ENCODE results near the gene ROR2. TPM values are rescaled to one million over a fixed set of nuclear protein-coding genes. Genes with fewer than 3 reads are reported as not detected.

The ROR2 gene
- total RNA-seq, 3 donors from 2014 or later, result 0.10 to 0.16 (median 0.11) TPM

GRCh38 chr9:91714874-91715615 is 235.0 kb downstream of the ROR2 start:
- H3K36me3 Mint-ChIP-seq (ENCODE audit: insufficient read depth), result no peaks in the 10 kb centered on the region
- no peak overlapping the region for H3K4me3 Mint-ChIP-seq
- H3K27me3 Mint-ChIP-seq (ENCODE audit: low read depth), result peaks cover 46% of the 10 kb centered on the region
- H3K4me1 Mint-ChIP-seq (ENCODE audit: low read depth), result peaks cover 5% of the 10 kb centered on the region
- ATAC-seq (no peak), DNase-seq (no peak)
- peaks cover 8% of the 10 kb centered on the region for H3K9me3 Mint-ChIP-seq

DNA sequence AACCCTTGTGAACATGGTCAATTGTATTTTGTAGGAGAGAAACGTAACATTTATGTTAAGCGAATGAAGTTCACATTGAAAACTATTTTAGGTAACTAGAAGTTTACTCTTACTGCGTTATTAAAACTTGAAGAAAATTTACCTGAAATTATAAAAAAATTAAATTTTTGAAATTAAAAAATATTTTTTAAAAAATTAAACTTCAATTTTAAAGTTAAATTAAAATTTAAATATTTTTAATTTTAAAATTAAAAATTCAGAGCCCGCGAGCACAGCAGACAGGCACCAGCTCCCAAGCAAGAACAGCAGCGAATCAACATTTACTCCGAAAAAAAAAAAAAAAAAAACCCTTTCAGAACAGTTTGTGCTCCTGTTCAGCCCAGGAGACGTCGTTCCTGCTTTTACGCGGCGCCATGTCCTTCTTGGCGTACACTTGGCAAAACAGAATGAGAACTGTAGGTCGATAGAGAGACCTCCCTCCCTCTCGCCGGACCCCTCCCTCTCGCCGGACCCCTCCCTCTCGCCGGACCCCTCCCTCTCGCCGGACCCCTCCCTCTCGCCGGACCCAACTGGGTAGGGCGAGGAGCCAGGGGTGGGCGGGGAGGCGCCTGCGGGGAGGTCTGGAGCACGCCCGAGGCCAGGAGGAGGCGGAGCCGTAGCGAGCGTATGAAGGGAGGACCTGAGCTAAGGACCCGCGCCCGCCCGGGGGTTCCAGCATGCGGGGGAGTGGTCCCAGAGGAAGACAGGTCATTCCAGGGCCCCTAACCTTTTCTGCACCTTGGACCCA is 235.8 kb downstream of the ROR2 start:
- peaks cover 5% of the 10 kb centered on the region for H3K4me1 Mint-ChIP-seq (ENCODE audit: low read depth)
- H3K4me3 Mint-ChIP-seq, result no peak overlapping the region
- DNase-seq, result no peak
- ATAC-seq, result no peak
- peaks cover 8% of the 10 kb centered on the region for H3K9me3 Mint-ChIP-seq
- H3K27me3 Mint-ChIP-seq (ENCODE audit: low read depth), result peaks cover 40% of the 10 kb centered on the region
- H3K36me3 Mint-ChIP-seq (ENCODE audit: insufficient read depth), result no peaks in the 10 kb centered on the region

DNA sequence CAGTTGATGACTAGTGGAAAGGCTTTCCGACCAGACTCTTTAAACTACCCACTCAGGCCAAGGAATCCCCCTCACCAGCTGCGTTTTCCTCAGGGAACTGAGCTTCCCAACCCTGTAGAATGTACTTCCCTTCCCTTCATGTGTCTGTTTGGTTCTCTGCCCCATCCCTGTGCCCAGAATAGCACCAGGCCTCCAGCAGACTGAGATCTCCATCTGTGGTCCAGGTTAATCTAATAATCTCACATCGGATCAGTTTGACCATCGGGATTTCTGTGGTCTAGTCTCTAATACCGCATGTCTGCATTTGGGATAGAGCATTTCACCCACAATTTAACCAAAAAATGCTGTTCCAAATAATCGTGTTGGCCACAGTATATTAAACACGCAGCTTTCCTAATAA is 237.2 kb downstream of the ROR2 start:
- Mint-ChIP-seq H3K4me3 (no peak overlapping the region), H3K4me1 (ENCODE audit: low read depth) (peaks cover 5% of the 10 kb centered on the region), H3K36me3 (ENCODE audit: insufficient read depth) (no peaks in the 10 kb centered on the region), H3K27me3 (ENCODE audit: low read depth) (peaks cover 30% of the 10 kb centered on the region), H3K9me3 (peaks cover 8% of the 10 kb centered on the region)
- no peak for DNase-seq
- ATAC-seq, result no peak

DNA sequence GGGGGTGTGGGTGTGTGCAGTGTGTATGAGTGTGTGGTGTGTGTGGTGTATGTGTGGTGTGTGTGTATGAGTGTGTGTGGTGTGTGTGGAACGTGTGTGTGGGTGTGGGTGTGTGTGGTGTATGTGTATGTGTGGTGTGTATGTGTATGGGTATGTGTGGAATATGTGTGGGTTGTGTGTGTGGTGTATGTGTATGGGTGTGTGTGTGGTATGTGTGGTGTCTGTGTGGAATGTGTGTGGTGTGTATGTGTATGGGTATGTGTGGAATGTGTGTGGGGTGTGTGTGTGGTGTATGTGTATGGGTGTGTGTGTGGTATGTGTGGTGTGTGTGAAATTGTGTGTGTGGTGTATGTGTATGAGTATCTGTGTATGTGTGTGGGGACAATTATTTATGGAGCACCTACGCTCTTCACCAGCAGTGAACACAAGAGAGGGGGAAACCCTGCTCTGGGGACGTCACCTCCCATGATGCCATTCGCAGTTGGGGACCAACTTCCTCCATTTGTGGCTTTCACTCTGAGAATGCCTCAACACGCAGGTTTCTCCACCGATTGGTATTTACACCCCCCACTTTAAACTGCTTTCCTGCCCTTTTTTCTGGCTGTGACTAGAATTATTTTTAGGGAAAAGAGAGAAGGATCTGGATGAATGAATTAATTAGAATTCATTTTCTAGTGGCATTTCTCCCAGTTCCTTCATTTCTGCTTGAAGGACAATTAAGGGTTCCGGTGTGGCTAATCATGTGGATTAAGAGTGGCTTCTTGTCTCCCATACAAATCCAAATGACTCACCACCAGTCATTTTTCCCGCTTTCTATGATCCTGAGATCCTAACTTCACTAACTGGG is 238.1 kb downstream of the ROR2 start:
- ATAC-seq (peak; percentile 92 to 94), DNase-seq (peak; percentile 18)
- peaks cover 5% of the 10 kb centered on the region for H3K4me1 Mint-ChIP-seq (ENCODE audit: low read depth)
- peaks cover 8% of the 10 kb centered on the region for H3K9me3 Mint-ChIP-seq
- H3K27me3 Mint-ChIP-seq (ENCODE audit: low read depth), result peaks cover 23% of the 10 kb centered on the region
- no peak overlapping the region for H3K4me3 Mint-ChIP-seq
- H3K36me3 Mint-ChIP-seq (ENCODE audit: insufficient read depth), result no peaks in the 10 kb centered on the region

DNA sequence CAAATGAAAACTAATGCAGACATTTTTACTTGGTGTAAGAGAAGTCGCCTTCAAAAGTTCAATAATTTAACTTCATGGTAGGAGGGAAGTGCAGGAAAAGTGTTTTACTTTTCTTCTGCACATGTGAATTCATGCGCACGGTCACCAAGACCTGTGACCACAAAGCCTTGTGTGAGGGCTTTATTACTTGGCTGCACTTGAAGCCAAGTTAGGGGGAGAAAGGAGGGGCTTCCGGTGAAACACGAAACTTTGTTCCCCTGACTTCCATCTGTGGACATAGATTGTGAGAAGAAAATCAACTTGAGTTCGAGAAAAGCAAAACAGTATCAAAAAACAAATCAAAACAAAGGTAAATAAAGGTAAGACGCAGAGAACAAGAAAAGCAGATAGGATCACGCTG is 239.9 kb downstream of the ROR2 start:
- ATAC-seq, result no peak
- Mint-ChIP-seq H3K4me1 (ENCODE audit: low read depth) (peaks cover 5% of the 10 kb centered on the region), H3K36me3 (ENCODE audit: insufficient read depth) (peaks cover 1% of the 10 kb centered on the region), H3K9me3 (peaks cover 6% of the 10 kb centered on the region), H3K4me3 (no peak overlapping the region), H3K27me3 (ENCODE audit: low read depth) (peaks cover 8% of the 10 kb centered on the region)
- DNase-seq, result no peak

DNA sequence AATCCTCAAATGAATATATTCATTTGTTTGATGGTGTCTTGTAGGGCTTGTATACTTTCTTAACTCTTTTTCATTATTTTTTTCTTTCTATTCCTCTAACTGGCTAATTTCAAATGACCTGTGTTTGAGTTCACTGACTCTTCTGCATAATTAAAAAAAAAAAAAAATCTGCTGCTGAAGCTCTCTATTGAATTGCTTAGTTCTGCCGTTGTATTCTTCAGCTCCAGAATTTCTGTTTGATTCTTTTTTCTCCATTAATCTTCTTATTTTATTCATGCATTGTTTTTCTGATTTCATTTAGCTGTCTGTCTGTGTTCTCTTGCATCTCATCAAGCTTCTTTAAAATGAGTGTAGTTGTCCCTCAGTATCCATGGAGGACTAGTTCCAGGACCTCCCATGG is 244.6 kb downstream of the ROR2 start:
- Mint-ChIP-seq H3K9me3 (peaks cover 9% of the 10 kb centered on the region), H3K4me1 (ENCODE audit: low read depth) (no peaks in the 10 kb centered on the region), H3K27me3 (ENCODE audit: low read depth) (peaks cover 4% of the 10 kb centered on the region), H3K4me3 (no peak overlapping the region), H3K36me3 (ENCODE audit: insufficient read depth) (peaks cover 1% of the 10 kb centered on the region)
- DNase-seq (no peak), ATAC-seq (no peak)

DNA sequence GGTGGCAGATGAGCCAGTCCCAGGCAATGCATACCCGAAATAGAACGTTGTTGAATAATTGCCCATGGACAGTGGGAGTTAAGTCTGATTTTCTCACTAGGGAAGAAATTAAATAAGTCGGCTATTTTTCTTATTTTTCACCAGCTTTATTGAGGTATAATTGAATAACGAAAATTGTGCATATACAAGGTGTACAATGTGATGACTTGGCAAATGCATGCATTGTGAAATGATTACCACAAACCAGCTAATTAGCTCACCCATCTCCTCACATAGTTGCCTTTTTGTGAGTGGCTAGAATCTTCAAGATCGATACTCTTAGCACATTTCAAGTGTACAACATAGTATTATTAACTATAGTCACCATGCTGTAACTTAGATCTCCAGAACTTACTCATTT is 249.6 kb downstream of the ROR2 start:
- H3K36me3 Mint-ChIP-seq (ENCODE audit: insufficient read depth), result peaks cover under 1% of the 10 kb centered on the region

DNA sequence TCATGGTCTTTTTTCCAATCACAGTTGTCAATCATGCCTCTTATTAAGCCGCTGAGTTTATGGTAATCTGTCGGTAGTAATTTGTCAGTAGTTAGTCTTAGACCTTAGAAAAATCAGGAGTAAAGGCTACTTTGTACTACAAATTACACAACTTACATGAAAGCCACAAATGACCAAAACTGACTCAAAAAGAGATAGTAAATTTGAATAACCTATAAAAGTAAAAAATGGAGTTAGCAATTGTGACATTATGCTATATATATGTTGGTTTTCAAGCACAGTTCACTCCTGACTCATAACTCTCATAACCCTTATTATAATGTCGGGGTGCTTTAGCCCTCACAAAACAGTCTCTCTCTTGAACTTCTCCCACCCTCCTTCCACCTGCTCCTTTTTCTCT is 251.8 kb downstream of the ROR2 start:
- peaks cover 4% of the 10 kb centered on the region for H3K4me1 Mint-ChIP-seq (ENCODE audit: low read depth)
- DNase-seq (no peak), ATAC-seq (peak in 1 of 2 donors; percentile 48)
- no peaks in the 10 kb centered on the region for H3K9me3 Mint-ChIP-seq
- H3K27me3 Mint-ChIP-seq (ENCODE audit: low read depth), result peaks cover 3% of the 10 kb centered on the region
- no peaks in the 10 kb centered on the region for H3K36me3 Mint-ChIP-seq (ENCODE audit: insufficient read depth)
- no peak overlapping the region for H3K4me3 Mint-ChIP-seq

More for the DNA sequence above, 249.6 kb downstream of the ROR2 start:
- Mint-ChIP-seq H3K4me3 (no peak overlapping the region), H3K9me3 (peaks cover 6% of the 10 kb centered on the region), H3K27me3 (ENCODE audit: low read depth) (peaks cover 3% of the 10 kb centered on the region), H3K4me1 (ENCODE audit: low read depth) (peaks cover 3% of the 10 kb centered on the region)
- DNase-seq (no peak), ATAC-seq (no peak)

DNA sequence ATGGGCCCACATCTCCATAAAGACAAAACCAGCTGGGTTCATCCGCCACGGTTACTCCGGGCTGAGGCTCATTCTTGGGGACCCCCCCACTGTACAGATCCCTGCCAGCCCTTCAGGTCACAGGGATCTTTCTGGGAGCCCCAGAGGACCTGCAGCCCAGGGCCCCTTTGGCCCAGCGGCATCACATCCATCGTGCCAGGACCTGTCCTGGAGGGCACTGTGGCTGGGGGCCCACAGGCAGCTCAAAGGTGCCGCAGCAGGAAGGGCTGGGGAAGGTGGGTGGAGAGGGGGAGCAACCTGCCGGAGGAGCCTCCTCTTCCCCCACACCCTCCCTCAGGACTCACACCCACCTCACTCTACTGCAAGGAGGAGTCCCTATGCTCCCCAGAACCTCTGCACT is 252.8 kb downstream of the ROR2 start:
- no peak for DNase-seq
- Mint-ChIP-seq H3K27me3 (ENCODE audit: low read depth) (no peaks in the 10 kb centered on the region), H3K4me1 (ENCODE audit: low read depth) (peaks cover 4% of the 10 kb centered on the region), H3K4me3 (no peak overlapping the region), H3K36me3 (ENCODE audit: insufficient read depth) (no peaks in the 10 kb centered on the region), H3K9me3 (no peaks in the 10 kb centered on the region)
- ATAC-seq, result no peak

DNA sequence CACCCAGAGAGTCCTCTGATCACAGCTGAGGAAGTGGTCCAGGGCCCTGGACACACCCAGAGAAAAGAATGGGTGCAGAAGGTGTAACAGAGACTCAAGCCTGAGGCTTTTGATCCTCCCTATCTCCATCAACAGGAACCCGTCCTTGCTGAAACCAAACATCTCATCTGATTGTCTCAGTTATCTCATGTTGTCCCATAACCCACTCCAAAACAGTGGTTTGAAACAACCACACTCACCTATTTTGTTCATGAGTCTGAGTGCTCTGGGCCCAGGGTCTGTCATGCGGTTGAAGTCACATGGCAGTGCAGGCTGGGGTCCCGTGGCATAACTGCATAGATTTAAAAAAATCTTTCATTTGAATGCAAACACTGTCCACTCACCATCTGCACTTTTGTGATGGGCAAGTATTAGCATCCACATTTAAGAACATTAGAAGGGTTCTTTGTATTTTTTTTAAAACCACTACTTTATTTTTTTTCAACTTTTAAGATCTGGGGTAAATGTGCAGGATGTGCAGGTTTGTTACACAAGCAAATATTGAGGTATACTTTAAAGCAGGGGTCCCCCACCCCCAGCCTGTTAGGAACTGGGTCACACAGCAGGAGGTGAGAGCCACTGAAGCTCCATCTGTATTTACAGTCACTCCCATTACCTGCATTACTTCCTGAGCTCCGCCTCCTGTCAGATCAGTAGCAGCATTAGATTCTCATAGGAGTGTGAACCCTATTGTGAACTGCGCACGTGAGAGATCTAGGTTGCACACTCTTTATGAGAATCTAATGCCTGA is 255.8 kb downstream of the ROR2 start:
- DNase-seq (no peak), ATAC-seq (no peak)
- Mint-ChIP-seq H3K4me3 (no peak overlapping the region), H3K27me3 (ENCODE audit: low read depth) (no peaks in the 10 kb centered on the region), H3K36me3 (ENCODE audit: insufficient read depth) (no peaks in the 10 kb centered on the region), H3K4me1 (ENCODE audit: low read depth) (peaks cover 4% of the 10 kb centered on the region), H3K9me3 (no peaks in the 10 kb centered on the region)

DNA sequence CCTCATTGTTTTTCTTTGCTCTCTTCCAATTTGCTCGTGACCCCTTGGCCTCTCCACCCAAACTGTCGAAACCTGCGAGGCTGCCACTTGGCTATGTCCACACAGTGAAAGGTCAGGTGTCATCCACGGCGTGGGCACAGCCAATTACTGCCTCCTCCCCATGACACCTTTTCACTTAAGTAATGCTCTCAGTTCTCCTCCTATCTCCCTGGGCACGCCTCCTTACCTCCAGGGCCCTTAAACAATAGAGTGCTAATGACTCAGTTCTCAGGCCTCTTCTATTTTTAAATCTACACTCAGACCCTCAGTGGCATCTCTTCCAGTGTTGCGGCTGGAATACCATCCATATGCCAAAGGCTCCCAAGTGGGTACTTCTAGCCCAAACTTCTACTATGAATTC is 256.8 kb downstream of the ROR2 start:
- Mint-ChIP-seq H3K4me3 (no peak overlapping the region), H3K36me3 (ENCODE audit: insufficient read depth) (no peaks in the 10 kb centered on the region), H3K4me1 (ENCODE audit: low read depth) (peaks cover 4% of the 10 kb centered on the region), H3K9me3 (no peaks in the 10 kb centered on the region), H3K27me3 (ENCODE audit: low read depth) (no peaks in the 10 kb centered on the region)
- ATAC-seq (no peak), DNase-seq (no peak)

GRCh38 chr9:91690540-91691249 is 259.3 kb downstream of the ROR2 start:
- H3K27me3 Mint-ChIP-seq (ENCODE audit: low read depth), result no peaks in the 10 kb centered on the region
- H3K9me3 Mint-ChIP-seq, result no peaks in the 10 kb centered on the region
- peaks cover 2% of the 10 kb centered on the region for H3K4me1 Mint-ChIP-seq (ENCODE audit: low read depth)
- H3K36me3 Mint-ChIP-seq (ENCODE audit: insufficient read depth), result no peaks in the 10 kb centered on the region
- ATAC-seq (no peak), DNase-seq (no peak)
- no peak overlapping the region for H3K4me3 Mint-ChIP-seq

DNA sequence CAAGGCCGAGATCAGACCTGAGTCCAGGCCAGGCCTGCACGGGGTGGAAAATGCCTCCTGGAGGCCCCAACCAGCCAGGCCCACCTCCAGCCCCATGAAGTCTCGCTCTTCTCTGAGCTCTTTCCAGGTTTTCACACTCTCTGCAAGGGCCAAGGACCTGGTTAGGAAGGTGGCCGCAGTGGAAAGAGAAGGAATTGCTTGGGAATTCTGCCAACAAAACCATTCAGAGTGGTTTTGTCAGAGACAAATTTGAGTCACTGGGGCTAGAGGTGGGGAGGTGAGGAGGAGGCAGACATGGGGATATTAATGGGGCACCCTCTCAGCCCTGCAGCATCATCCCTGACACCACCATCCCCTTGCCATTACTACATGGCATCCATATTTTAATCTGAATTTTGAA is 261.0 kb downstream of the ROR2 start:
- Mint-ChIP-seq H3K27me3 (ENCODE audit: low read depth) (no peaks in the 10 kb centered on the region), H3K36me3 (ENCODE audit: insufficient read depth) (no peaks in the 10 kb centered on the region), H3K4me3 (no peak overlapping the region), H3K9me3 (no peaks in the 10 kb centered on the region), H3K4me1 (ENCODE audit: low read depth) (no peaks in the 10 kb centered on the region)
- DNase-seq, result no peak
- ATAC-seq, result no peak

Data from activated T-cell treated with anti-CD3 and anti-CD28 coated beads, Interleukin-2, amount 50 U/mL, for 4 hours (primary cell).